ENCODE results near the gene PPP1R15B. TPM values are rescaled to one million over a fixed set of nuclear protein-coding genes. Genes with fewer than 3 reads are reported as not detected.

Gene PPP1R15B
- total and polyA plus RNA-seq, 10 of the 15 experiments (the other 5 are each of a cell fraction or from before 2014, with no cell fraction given) = 13.9 to 38.1 (median 26.5) TPM

DNA sequence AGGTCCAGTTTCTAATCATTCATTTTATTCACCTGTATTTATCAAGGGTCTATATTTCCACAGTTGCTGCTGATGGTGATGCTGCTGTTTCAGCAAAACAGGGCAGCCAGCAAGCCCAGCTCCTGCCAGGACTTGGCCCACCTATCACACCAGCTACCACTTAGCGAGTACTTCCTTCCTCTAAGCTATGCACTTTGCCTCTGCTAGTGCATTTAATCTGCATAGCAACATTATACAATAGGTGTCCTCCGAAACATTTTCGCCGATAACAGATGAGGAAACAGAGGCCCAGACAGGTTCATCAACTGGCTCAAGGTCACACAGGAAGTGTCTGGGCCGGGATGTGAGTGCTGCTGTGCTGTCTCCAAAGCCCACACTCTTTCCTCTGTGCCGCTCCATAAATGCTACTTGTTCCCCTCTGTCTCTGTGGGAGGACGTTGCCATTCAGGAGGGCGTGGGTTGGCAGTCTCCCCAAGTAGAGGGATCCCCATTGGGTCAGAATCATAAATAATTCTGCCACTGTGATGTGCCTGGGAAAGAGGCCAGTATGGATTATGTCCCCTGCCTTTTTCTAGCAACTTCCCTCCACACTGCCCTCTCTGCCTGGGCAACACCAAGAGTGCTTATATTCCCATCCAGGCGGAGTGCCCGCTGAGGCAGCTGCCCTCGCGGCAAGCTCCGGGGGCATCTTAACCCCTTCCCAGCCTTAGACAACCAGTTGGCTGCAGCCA is 42.5 kb downstream of the PPP1R15B start:
- Histone ChIP-seq H3K4me3 (no peak overlapping the region), H3K27ac (ENCODE audit: control insufficient read depth, insufficient read depth) (no peak overlapping the region), H3K27me3 (replicated peaks in 1 of 2; ENCODE audit: control insufficient read depth in 2 of 2, insufficient read depth in 2 of 2, low read length in 1 of 2) (0 out of 4 replicates have a peak, but pooled peaks cover 0 to 2% of the 10 kb centered on the region in 2 experiments), H3K36me3 (ENCODE audit: control insufficient read depth in 2 of 2, insufficient read depth in 2 of 2, low read length in 1 of 2) (no peaks in the 10 kb centered on the region), H3K4me1 (ENCODE audit: control insufficient read depth, insufficient read depth, low read length) (no peaks in the 10 kb centered on the region), H3K9me3 (replicated peaks; ENCODE audit: control insufficient read depth, insufficient read depth, low read length) (no peaks in the 10 kb centered on the region), H3K9ac (ENCODE audit: control insufficient read depth, insufficient read depth, low read length) (no peak overlapping the region), H2AFZ (ENCODE audit: control insufficient read depth, low read depth, low read length) (no peak overlapping the region), H3K4me2 (ENCODE audit: control insufficient read depth, insufficient read depth) (no peak overlapping the region), H4K20me1 (ENCODE audit: control insufficient read depth, insufficient read depth) (no peaks in the 10 kb centered on the region), H3K79me2 (ENCODE audit: control insufficient read depth, insufficient read depth, low read length) (no peaks in the 10 kb centered on the region)
- ChIA-PET CTCF (interaction anchor here (0.9 to 17.7 kb wide), 9 partner anchors 11 to 395 kb away, joined by 3 to 297 read pairs (median 4); partner anchors contain the start of gene GOLT1A), POLR2A (interaction anchor here (0.6 kb wide), 1 partner anchor 13 kb away, joined by 3 read pairs; no protein-coding TSS in a partner anchor), SMC1A (ENCODE audit: uncharacterized antibody, unreplicated experiment) (interaction anchor here (0.9 to 12.8 kb wide), 7 partner anchors 8 to 206 kb away, joined by 3 to 141 read pairs (median 5); partner anchors contain the start of gene GOLT1A), RAD21 (ENCODE audit: unreplicated experiment) (interaction anchor here (1.0 to 3.5 kb wide), 3 partner anchors 9 to 132 kb away, joined by 3 to 25 read pairs (median 4); no protein-coding TSS in a partner anchor)
- FAIRE-seq (no peak), ATAC-seq (no peak), DNase-seq (ENCODE audit: low read depth, low spot score) (no peak)
- BruUV-seq (replicated peaks) = no TSS peak
- intact Hi-C loops (cut with micrococcal nuclease; ENCODE audit: unreplicated experiment) (no loop called here), in situ Hi-C loops (cut with MboI) (loop anchor here (10.0 kb wide), 1 partner anchor 504 kb away; the partner anchor contains the start of gene SNRPE)
- 57% methylated on average over 13 of the region's 13 CpGs for WGBS (ENCODE audit: insufficient coverage, insufficient replicate concordance, low lambda C conversion rate, missing lambda C conversion rate)
- TF ChIP-seq USF2 (IDR thresholded peaks at IDR 0.05; ENCODE audit: borderline replicate concordance, low read depth, low read length) (no peak), ZNF217 (IDR thresholded peaks at IDR 0.05) (no peak), POLR2AphosphoS5 (IDR thresholded peaks at IDR 0.05; ENCODE audit: low read length) (no peak), EGR1 (IDR thresholded peaks at IDR 0.05; ENCODE audit: borderline replicate concordance in 1 of 2, low read depth in 2 of 2, low read length in 2 of 2) (no peak), MTA2 (IDR thresholded peaks at IDR 0.05; ENCODE audit: low read depth) (no peak), BCLAF1 (IDR thresholded peaks at IDR 0.05) (no peak), CHD1 (IDR thresholded peaks at IDR 0.05; ENCODE audit: low read depth, low read length) (no peak), BACH1 (IDR thresholded peaks at IDR 0.05; ENCODE audit: borderline replicate concordance) (no peak), JUNB (IDR thresholded peaks at IDR 0.05) (no peak)

Data from GM12878 (cell line).